HEK293T (cell line): ENCODE measurements around the gene DNPH1.

Experiments used
- BHLHE40 ChIP-seq: fragments of 450-650 bp; IDR thresholded peaks from 2 replicates; pipeline ENCODE4 v1.6.1; 2016; ENCODE audit warnings: mild to moderate bottlenecking, moderate library complexity, borderline replicate concordance
- ELF4 ChIP-seq: fragments of 450-650 bp; IDR thresholded peaks from 2 replicates; pipeline ENCODE4 v1.6.1; 2017; ENCODE audit warnings: antibody characterized with exemption
- FOXA1 ChIP-seq: fragments of 450-650 bp; IDR thresholded peaks from 2 replicates; pipeline ENCODE4 v1.6.1; 2016; ENCODE audit warnings: mild to moderate bottlenecking
- FOXK2 ChIP-seq: fragments of 450-650 bp; IDR thresholded peaks from 2 replicates; pipeline ENCODE4 v1.6.1; 2016; ENCODE audit warnings: mild to moderate bottlenecking
- FOXM1 ChIP-seq: fragments of 450-650 bp; IDR thresholded peaks from 2 replicates; pipeline ENCODE4 v1.6.1; 2017; ENCODE audit warnings: mild to moderate bottlenecking, borderline replicate concordance
- HDGF ChIP-seq: fragments of 450-650 bp; IDR thresholded peaks from 2 replicates; pipeline ENCODE4 v1.6.1; 2017; ENCODE audit warnings: antibody characterized with exemption, borderline replicate concordance
- SP1 ChIP-seq: fragments of 450-650 bp; IDR thresholded peaks from 2 replicates; pipeline ENCODE4 v1.6.1; 2017
- SUZ12 ChIP-seq: fragments of 450-650 bp; IDR thresholded peaks from 2 replicates; pipeline ENCODE4 v1.6.1; 2016; ENCODE audit warnings: mild to moderate bottlenecking
- TARDBP ChIP-seq: fragments of 450-650 bp; IDR thresholded peaks from 2 replicates; pipeline ENCODE4 v1.6.1; 2016
- ZNF384 ChIP-seq: fragments of 450-650 bp; IDR thresholded peaks from 2 replicates; pipeline ENCODE4 v1.6.1; 2016
- TF ChIP-seq, protein P1 (sequence below): fragments of 450-650 bp; IDR thresholded peaks from 2 replicates; pipeline ENCODE4 v1.6.1; 2016

DNA sequence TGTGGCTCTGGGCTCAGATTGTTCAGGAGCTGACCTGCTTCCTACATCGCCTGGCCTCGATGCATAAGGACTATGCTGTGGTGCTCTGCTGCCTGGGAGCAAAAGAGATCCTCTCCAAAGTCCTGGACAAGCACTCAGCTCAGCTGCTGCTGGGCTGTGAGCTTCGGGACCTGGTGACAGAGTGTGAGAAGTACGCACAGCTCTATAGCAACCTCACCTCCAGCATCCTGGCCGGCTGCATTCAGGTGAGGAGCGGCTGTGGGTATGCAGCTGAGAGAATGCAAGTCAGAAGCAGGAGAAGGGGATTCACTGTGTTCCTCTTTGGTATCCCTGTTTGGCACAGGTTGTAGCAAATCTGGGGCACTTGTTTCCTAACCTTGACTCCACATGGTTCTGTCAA is 29.4 kb downstream of the DNPH1 start:
- TF ChIP-seq, protein P1, sequence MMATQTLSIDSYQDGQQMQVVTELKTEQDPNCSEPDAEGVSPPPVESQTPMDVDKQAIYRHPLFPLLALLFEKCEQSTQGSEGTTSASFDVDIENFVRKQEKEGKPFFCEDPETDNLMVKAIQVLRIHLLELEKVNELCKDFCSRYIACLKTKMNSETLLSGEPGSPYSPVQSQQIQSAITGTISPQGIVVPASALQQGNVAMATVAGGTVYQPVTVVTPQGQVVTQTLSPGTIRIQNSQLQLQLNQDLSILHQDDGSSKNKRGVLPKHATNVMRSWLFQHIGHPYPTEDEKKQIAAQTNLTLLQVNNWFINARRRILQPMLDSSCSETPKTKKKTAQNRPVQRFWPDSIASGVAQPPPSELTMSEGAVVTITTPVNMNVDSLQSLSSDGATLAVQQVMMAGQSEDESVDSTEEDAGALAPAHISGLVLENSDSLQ, result no peak
- TF ChIP-seq SUZ12 (no peak), FOXA1 (no peak), TARDBP (no peak), FOXM1 (no peak), SP1 (no peak), ZNF384 (no peak), FOXK2 (no peak), HDGF (no peak), BHLHE40 (no peak), ELF4 (no peak)
